HG02610 (cell line): ENCODE measurements around the gene CDK6.

Source experiments
- ATAC-seq: cut with Tn5 transposase; IDR thresholded peaks from one replicate; pipeline ENCODE4 v1.9.1; 2021; ENCODE audit warnings: mild to moderate bottlenecking, moderate library complexity; ENCODE audit not compliant: unreplicated experiment

CDK6 gene

DNA sequence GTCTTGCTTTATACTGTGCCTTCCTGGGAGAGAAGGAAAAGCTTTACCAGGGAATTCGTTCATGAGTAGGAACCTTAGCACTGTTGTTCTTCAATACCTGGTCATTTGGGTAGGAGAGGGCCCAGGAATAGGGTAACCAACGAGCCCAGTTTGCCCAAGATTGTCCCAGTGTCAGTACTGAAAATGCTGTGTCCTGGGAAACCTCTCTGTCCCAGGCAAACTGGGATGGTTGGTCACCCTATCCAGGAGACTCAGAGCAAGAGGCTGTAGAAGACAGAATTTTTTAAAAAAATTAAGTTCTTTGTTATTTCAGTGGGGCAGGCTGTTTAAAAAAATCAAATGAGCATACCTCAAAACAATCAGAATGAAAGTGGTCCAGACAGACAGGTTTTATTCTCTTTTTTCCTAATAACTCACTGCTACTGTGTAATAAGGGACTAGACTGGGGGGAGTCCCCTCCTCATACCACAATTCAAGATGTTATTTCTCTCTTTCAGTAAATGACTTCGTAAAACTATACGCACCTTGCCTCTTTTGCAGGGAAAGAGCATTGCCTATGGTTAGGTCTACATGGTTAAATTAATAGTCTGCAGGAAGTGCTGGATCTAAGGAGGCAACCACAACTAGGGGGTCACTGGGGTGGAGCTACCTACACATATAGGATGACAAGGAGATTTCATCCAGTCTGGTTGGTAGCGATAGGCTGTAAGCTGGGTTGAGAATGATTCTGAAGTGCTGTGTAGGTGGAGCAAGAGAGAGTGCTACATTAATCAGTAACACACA, 205.1 kb downstream of the CDK6 start:
- peak; percentile 67 for ATAC-seq

DNA sequence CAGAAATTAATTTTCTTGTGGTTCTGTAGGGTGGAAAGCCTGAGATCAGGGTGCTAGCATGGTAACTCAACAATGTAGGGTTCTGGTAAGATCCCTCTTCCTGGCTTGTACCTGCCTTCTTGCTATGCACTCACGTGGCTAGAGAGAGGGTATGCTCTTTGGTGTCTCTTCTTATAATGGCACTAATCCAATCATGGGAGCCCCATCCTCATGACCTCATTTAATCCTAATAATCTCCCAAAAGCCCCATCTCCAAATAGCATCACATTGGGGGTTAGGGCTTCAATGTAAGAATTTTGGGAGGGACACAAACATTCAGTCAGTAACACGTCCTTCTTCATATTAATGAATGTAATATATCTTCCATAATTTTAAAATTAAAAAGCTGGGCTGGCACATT, 206.6 kb downstream of the CDK6 start:
- no peak for ATAC-seq

DNA sequence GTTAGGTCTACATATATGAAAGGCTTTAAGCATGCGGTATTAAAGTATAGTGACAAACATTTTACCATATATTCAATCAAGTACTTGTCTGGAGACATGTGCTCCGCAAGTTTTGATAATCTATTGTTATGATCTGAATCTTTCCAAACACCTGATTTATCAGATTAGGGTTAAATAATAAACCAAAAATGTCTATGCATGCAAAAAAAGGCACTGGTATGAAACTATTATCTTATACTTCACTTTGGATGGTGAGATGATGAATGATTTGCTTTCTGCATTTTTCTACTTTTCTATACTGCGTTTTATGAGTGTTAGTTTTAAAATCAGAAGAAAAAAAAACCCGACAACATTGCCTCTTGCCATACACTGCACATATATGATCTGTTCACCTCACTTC, 208.4 kb downstream of the CDK6 start:
- no peak for ATAC-seq

DNA sequence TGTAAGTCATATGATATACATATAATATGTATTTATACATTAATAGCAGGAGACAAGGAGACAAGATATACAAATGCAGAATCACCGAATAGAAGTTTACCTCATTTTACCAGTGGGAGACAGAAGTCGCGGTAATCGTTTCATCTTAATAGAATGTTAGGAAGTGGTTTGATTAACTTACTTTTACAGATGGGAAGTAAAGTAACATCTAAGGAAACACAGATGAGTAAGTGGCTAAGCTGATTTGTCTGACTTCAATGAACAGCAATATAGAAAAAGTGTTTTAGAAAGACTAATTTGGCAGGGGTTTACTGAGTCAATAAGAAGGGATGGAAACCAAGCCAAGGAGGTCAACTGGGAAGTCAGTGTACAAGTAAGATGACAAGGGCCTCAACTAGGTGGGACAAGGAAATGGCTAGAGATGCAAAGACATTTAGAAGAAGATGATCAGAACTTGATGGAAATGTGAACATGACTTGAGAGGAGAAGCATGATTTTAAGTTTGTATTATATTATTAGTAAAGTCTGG, 210.0 kb downstream of the CDK6 start:
- no peak for ATAC-seq

DNA sequence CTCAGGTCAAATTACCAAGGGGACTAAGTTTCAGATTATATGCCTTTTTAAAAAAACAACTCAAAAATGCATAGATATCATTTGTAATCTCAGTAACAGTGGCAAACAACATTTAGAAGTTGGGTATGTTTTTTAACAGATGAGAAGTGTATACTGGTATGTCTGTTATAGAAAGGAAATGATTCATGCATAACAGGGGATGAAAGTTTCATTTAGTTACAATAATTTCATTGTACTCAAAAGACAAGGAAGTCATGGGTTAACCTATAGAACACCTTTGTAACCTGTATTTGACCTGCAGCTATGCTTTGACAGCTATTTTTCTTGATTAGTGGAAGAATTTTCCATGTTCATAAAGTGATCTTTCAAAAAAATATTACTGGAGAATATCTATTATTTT, 210.8 kb downstream of the CDK6 start:
- ATAC-seq = no peak

DNA sequence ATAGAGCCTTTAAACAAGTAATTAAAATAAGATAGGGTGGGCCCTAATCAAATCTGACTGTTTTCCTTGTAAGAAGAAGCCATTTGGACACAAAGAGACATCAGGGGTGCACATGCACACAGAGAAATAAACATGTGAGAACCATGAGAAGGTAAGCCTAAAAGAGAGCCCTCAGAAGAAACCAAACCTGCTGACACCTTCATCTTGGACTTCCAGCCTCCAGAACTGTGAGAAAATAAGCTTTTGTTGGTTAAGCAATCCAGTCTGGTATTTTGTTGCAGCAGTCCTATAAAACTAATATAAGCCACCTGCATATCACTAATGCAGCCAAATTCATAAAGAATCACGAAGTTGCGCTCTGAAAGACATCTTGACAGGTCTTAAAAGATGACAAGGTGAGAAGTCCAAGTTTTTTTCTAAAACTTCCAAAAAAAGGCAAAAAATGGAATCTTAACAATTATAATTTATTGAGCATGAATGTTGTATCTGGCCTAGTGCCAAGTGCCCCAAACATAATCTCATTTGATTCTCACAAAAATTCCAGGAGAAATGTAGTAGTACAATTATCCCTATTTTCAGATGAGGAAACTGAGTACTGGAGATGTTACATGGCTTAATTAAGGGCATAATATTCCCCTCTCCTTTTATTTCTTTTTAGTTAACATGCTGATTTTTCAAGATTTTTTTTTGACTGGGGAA, 211.9 kb downstream of the CDK6 start:
- ATAC-seq = no peak

DNA sequence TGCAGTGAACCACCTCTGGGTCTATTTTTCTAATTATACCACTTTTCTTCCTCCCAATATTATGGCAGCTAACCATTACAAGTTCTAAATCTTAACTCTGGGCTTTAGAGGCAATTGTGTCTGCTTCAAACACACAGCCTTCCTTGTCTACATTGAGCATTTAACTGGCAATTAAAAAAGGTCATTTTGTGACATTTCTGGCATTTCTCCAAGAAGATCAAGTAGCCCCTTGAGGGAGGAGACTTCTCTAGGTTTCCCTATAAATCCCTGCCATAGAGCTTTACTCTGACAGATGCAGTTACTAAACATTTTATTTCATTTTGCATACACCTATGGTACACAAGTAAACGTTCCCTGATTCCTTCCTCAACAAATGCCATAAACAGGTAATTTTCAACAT, 212.8 kb downstream of the CDK6 start:
- no peak for ATAC-seq

DNA sequence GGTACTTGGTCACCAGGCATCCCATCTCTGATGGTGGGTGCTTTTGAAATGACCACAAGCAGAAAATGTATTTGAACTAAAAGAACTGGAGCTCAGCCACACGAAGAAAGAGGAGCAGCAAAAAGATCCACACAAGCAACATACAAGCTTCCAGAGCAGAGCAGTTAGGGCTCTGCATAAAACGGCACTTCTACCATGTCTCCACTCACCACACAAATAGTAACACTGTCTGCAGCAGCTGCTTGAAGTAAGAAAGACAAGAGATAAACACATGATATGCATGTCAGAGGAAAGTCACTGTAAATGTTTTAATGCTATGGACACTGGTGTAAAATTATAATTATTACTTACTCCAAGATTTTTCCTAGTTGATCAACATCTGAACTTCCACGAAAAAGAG, 213.7 kb downstream of the CDK6 start:
- no peak for ATAC-seq

DNA sequence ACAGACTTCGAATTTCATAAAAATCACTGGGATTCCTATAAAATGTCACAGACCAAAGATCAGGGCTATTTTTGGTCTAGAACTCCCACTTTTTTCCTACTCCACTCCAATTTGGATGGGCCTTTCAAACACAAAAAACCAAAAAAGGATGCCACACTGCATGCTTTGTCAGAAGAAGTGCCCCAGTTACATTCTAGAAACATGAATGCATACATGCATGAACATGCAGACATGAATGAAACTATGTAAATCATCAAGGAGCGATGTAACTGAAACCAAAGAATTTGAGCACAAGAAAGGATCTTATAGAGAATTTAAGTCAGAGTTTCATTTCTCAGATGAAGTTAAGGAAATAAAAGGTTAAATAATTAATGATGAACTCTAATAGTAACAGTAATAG, 214.3 kb downstream of the CDK6 start:
- ATAC-seq = peak; percentile 42

DNA sequence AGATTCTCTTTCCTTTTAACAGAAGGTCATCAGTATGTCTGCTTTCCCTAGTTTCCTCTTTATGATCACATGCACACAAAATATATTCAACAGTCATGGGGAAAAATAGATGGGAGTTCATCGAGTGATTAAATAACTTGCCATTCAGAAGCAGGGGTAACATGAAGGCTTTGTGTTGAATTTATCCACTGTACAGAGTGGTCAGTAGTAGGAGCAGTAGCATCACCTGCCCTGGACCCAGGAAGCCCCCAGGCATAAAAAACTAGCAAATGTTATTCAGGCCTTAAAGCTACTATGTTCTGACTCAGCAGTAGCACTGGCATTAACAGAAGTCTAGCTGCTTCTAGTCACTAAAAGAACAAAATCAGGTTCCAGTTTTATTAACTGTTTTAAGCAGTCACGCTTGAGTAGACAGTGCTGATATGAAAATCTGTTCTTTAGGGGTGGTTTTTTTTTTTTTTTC, 214.8 kb downstream of the CDK6 start:
- peak; percentile 61 for ATAC-seq

DNA sequence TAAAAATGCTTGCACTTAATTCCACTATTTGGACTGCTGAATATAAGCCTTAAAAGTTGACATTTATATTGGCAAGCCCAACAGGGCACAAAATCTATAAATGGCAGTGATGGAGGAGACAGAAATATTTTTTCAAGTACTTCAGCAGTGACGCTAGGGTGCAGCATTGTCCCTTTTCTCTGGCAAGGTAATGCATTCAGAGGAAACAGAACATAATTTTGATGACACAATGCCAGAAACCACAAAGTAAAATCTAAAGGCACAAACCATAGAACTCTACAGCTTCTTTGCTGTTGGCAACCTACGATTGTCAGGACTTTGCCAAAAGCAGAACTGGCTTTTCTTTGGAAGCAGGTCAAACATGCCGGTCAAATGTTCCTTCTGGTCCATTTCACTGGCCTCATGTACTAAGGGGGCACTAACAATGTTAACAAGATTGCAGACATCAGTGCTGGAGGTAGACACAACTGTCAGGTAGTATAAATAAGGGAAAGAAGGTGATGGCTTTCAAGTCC, 215.3 kb downstream of the CDK6 start:
- peak; percentile 64 for ATAC-seq

DNA sequence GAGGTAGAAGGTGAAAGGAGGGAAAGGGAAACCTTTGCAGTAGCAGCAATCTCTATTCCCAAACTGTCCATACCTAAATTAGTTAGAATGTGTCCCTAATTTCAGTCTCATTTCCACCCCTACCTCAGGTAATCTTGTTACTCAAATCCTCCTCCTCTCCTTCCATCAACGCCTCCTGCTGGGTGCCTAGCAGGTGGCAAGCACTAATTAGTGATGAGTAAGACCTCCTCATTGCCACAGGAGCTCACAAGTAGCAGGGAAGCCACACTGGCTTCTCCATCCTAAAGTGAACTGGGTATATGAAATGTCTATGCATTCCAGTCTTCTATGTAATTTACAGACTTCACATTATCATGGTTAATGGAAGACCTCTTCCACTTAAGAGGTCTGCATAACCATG, 220.5 kb downstream of the CDK6 start:
- ATAC-seq = no peak

DNA sequence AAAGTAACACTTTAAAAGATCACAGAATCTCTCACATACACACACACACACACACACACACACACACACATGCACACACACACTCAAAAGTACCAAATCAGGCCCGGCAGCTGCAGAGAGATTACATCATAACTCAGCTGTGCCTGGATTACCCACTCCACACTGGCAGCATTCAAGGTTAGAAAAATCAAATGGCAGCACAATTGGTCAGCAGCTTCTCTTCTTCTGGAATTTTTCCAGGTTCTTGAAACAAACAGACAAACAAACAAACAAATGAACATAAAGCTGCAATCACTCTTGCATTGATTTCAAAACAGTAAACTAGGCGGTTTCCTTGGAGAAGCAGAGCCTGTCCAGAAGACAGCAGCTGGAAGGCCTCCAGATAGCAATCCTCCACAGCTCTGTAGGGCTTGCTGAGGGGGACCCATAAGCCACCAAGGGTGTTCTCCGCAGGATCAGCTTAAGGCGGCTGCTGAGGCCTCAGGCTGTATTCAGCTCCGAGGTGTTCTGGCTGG, 221.7 kb downstream of the CDK6 start:
- no peak for ATAC-seq

DNA sequence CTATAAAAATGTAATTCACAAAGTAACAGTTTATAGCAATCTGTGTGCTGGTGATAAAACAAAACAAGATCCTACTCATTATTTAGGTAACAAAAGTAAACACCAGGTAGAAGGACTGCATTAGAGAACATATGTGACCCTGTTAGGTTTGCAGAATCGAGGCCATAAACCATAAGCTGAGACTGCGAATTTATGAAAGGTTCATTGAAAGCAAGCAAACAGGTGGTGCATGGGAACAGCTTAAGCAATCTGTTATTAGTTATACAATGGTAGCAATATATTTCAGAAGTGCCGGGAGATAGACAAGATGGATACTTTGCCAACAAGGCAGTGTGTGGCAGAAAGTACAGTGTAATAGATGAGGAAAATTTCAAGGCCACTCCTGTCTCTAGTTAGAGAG, 222.7 kb downstream of the CDK6 start:
- no peak for ATAC-seq

DNA sequence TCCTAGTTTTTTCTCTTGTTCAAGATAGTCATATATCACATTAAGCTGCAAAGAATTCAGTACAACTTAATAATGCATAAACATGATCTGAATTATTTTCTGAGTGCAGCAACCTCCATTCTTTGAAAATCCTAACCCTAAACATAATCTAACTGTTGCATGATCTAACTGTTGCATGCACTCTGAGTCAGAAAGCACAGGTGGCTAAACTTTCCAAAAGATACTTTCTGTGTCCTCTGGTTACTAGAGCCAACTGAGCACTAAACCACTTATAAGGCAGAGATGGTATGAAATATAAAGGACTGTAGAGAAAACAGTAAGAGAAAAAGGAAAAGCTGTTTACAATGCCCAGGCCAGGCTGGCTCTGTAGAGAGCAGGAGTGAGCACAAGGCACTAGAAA, 223.2 kb downstream of the CDK6 start:
- no peak for ATAC-seq

DNA sequence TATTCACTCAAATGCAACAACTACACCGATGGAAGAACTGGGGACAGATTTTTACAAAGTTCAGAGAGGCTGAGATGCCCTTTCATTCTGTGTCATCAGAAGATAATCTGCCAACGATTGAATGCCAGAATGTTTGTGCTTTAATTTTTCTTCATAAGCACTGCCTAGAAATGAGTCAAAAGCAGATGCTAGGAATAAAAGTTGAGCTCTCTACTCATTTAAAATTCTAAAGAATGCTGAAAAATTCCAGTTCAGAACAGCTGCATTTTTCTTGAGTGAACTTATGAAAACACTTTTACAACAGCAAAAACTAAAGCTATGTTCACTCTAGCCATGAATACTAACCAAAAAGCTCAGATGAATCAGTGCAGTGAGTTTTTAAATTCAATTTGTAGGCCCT, 223.9 kb downstream of the CDK6 start:
- no peak for ATAC-seq

DNA sequence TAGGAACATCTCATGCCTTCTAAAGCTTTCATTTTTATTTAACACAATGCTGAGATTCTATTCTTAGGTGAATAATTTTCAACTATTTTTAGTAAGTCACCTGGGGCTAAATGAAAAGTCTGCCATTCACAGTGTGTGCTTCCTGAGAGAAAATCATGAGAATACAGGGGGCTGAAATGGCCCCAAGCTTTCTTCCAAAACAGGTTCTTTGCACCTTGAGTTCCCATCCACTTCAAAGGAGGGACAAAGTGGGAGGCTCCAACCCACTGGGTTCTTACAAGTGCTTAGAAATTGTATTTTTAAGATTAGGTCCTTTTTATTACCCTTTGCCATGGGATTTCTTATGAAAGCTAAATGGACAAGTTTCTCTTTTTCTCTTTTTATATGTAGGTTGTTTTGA, 224.6 kb downstream of the CDK6 start:
- ATAC-seq = no peak

DNA sequence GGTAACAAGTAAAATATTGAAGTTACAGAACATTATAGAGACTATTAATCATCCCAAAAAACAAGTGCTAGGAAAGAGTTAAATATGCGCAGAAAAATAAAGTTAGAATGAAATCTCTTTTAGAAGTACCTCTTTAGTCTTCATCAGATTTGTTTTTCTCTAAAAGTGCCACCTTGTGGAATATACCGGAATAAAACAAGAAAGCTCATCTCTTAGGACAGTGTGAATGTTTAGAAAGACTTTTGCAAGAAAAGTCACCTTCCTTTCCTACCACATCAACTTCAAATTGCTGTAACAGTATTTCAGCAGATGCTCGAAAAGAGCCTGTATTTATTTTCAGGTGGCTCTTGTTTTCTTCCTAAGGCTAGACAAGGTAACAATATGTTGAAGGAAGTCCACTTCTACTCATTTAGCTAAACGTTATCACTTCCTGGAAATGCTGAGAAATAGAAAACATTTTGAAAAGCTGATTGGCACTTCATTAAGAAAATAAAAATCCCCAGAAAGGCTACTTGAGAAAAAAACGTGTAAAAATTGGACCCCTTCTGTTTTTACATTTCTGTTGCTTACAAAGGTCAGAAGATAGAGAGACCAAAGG, 226.4 kb downstream of the CDK6 start:
- ATAC-seq = no peak

DNA sequence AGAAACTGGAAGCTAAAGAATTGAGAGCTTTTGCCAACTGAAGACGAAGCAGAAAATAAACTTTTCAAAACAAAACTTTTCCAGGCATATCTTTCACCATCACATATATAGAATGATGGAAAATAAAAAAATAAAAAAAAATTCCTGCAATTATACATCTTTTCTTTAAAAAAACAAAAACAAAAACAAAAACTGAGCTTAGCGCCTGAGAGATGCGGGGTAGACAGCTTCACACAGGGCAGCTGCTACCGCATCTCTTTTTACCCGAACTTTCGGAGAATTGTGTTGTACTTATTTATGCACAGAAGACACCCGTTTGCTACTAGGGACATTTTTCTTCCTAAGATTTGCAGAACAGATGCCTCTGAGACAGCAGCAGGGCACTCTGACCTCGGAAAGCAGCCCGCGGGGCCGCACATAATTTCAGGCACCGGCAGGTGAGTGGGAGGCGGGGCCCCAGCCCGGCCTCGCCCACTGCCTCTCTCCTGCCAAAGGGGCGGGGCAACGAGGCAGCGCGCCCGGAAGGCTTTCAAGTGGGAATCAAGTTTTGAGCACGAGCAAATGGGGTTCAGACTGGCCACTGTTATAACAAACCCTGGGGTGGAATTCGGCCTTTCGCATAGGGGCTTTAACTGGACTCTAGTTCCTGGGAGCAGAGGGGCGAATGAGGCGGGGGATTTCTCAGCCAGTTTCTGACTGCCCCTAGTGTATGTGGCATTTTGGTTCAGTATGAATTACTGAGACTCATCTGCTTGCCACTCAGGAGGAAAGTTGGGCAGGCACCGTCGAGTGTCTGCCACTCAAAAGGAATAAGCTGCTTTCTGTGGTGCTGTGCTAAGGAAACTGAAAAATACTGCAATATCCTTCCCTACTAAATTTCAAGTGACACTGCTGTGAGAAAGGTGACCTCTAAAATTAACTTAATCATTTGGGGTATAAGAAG, 227.7 kb downstream of the CDK6 start:
- no peak for ATAC-seq

DNA sequence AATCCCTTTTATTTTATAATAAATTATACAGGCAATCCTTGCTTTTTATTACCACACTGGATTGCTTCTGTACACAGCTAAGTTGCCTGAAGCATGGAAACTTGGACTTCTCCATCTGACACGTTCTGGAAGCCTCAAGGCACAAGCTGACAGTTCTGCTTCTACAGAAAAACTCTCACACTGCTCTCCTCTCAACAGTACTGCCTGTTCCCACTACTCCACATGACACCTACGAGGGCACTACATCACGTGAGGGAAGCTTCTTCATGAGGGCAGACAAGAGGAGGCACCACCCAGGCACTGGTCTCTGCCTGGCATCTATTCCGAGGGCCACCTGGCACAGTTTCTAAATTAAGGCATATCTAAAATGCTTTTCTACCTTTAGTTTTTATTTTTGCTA, 229.4 kb downstream of the CDK6 start:
- no peak for ATAC-seq
